Measurements from ENCODE around the gene ICAM5.

DNA sequence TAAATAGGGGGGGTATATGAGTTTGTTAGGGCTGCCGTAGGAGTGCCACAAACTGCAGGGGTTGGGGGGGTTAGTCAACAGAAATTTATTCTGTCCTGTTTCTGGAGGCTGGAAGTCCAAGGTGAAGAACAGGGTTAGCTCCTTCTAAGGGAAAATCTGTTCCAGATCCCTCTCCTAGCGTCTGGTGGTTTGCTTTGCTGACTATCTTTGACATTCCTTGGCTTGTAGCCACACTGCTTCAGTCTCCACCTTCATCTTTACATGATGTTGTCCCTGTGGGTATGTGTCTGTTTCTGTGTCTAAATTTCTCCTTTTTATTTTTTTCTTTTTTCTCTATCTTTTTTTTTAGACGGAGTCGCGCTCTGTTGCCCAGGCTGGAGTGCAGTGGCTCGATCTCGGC is 27.0 kb upstream of the ICAM5 start:
- no peak for TF ChIP-seq POLR2AphosphoS5 (IDR thresholded peaks at IDR 0.05; ENCODE audit: low read depth, low read length)
- no peak for TF ChIP-seq TAF1 (IDR thresholded peaks at IDR 0.05; ENCODE audit: low read depth, low read length)
- no peak for TF ChIP-seq POLR2A (IDR thresholded peaks at IDR 0.05; ENCODE audit: low read depth, low read length)
